HG03097 (cell line): ENCODE measurements around the gene SNX3.
"Not testable (repeated sequence)": the region's sequence is repeated elsewhere in the genome, so short reads cannot be mapped to it uniquely, and the experiment has no call there.

Source experiments
- ATAC-seq: cut with Tn5 transposase; IDR thresholded peaks from one replicate; pipeline ENCODE4 v1.9.1; 2021; ENCODE audit not compliant: unreplicated experiment, low FRiP score

Gene SNX3

GRCh38 chr6:108260809-108261569 is at the start of gene SNX3:
SNX3 (minus strand) TSS chr6:108261040; CDS start chr6:108260921, 119 bp downstream.
- ATAC-seq, result peak; percentile 87

GRCh38 chr6:108309844-108310243 is 49.0 kb upstream of the SNX3 start:
- ATAC-seq, result no peak

- ATAC-seq, result not testable (repeated sequence)
These were observed 47.8 kb upstream of the SNX3 start for GRCh38 chr6:108308641-108309040.

- no peak for ATAC-seq
These were observed 43.8 kb upstream of the SNX3 start for GRCh38 chr6:108304646-108305045.

- no peak for ATAC-seq
These were observed 41.5 kb upstream of the SNX3 start for GRCh38 chr6:108302386-108302785.

- ATAC-seq, result no peak
These were observed 34.8 kb upstream of the SNX3 start for GRCh38 chr6:108295676-108296075.

- peak; percentile 88 for ATAC-seq
These were observed 34.1 kb upstream of the SNX3 start, which contains the start of gene AFG1L for GRCh38 chr6:108294727-108295625. AFG1L (plus strand) TSS chr6:108295054; CDS start chr6:108295080, 26 bp downstream.

GRCh38 chr6:108294297-108294726 is 33.5 kb upstream of the SNX3 start:
- no peak for ATAC-seq

- no peak for ATAC-seq
These were observed 32.9 kb upstream of the SNX3 start for GRCh38 chr6:108293527-108294296.

GRCh38 chr6:108292561-108292960 is 31.7 kb upstream of the SNX3 start:
- not testable (repeated sequence) for ATAC-seq

- no peak for ATAC-seq
These were observed 30.3 kb upstream of the SNX3 start for GRCh38 chr6:108291091-108291490.

GRCh38 chr6:108288742-108289141 is 27.9 kb upstream of the SNX3 start:
- ATAC-seq, result no peak

- no peak for ATAC-seq
These were observed 26.5 kb upstream of the SNX3 start for GRCh38 chr6:108287373-108287772.

- no peak for ATAC-seq
These were observed 25.5 kb upstream of the SNX3 start for GRCh38 chr6:108286366-108286765.

GRCh38 chr6:108285381-108285780 is 24.5 kb upstream of the SNX3 start:
- no peak for ATAC-seq

- ATAC-seq, result no peak
These were observed 17.0 kb upstream of the SNX3 start for GRCh38 chr6:108277831-108278230.

- ATAC-seq, result no peak
These were observed 16.5 kb upstream of the SNX3 start for GRCh38 chr6:108277295-108277694.

GRCh38 chr6:108275976-108276375 is 15.1 kb upstream of the SNX3 start:
- ATAC-seq, result no peak

- ATAC-seq, result no peak
These were observed 13.7 kb upstream of the SNX3 start for GRCh38 chr6:108274546-108274945.

- not testable (repeated sequence) for ATAC-seq
These were observed 9.1 kb upstream of the SNX3 start for GRCh38 chr6:108269955-108270354.

- no peak for ATAC-seq
These were observed 8.0 kb upstream of the SNX3 start for GRCh38 chr6:108268845-108269244.
